NCI-H526 treated with DMSO at 0.1 percent for 48 hours (cell line): ENCODE data around the gene TMEM248.
A peak's percentile ranks its signal among the peaks of the same experiment; 100 is the strongest.
"Not testable (repeated sequence)": the region's sequence is repeated elsewhere in the genome, so short reads cannot be mapped to it uniquely, and the experiment has no call there.

Experiments used
- DNase-seq: peaks from one replicate; lab custom pipeline; 2025; lab: John Stamatoyannopoulos, UW

Gene TMEM248

DNA sequence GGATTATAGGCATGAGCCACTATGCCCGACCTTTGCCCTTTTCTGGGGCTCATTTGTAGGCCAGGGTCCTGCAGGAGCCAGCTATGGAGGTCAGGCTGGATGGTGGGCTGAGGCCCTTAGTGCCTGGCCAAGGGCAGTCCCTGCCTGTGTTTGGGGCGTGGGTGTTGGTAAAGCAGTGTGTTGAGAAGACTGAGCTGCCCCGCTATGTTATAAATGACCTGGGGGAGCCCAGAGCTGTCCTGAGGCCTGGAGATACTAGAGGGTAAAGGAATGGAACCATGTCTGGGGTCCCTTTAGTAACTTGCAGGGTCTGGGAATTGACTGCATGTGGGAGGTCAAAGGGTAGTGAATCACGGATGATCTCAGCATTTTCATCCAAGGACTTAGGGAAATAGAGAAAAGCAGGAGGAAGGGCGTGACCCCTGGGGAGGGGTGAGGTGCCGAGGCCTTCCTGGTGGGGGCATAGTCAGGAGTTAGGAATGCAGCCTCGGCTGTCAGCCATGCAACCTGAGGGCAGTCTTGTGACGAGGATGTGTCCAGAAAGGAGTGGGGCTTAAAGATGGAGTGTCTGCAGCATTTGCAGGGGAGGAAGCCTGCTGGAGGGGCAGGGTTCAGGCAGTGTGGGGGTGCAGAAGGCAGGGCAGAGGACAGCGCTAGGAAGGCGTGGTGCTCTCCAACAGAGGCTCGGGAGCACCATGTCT lies 31.5 kb downstream of the TMEM248 start:
- DNase-seq: no peak

- DNase-seq: no peak
Measured at GRCh38 chr7:66953044-66953427, 32.0 kb downstream of the TMEM248 start.

GRCh38 chr7:66957595-66958290 lies 36.7 kb downstream of the TMEM248 start:
- DNase-seq: no peak

DNA sequence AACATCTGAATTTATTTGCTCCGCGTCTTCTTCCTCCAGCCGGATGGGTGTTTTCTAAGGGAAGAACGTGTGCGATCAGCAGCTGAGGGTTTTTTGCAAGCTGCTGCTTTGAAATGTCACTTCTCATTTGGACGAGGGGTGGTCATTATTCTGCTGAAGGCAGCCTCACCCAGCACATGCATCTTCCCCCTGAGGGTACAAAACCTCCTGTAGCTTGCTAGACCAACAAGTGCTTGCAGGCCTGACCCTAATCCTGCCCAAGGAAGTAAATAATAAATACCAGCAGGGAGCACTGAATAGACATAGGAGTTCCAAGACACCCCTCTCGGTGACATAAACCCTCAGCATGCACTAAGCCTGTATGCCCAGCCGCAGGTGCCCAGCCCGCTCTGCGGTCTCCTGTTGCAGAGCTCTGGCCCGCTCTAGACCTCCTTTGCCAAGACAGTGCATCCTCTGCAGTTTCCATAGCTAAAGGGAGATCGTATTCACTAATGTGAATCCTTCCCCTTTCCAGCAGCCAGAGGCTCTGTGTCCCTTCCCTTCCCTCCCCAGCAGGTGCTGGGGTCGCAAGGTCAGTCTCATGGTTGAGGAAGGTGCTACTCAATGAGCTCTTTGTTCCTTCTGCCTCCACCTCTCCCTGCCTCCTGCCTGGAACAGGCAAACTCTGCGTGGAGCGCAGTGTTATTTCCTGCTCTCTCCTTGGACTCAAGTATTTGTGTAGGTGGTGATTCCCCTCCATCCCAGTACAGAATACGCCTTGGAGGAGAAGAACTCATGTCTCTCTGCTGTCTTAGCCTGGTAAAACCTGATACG lies 37.7 kb downstream of the TMEM248 start:
- DNase-seq: no peak

GRCh38 chr7:66960192-66960591 lies 39.2 kb downstream of the TMEM248 start:
- no peak for DNase-seq

- DNase-seq: no peak
Measured at GRCh38 chr7:66961096-66961495, 40.1 kb downstream of the TMEM248 start.

DNA sequence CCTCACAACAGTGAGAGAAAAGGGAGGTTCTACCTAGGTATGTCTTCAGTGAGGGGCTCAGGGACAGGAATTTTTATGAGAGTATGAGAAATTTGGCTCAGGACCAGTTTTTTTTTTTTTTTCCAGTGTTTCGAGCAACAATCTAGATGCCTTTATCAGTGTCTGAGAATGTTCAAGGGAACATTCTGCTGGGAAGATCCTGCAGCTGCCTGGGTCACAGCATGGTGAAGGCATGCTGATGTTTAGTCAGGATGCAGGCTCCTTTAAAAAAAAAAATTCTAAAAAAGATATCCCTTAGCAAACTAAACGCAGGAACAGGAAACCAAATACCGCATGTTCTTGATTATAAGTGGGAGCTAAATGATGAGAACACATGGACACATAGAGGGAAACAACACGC lies 43.4 kb downstream of the TMEM248 start:
- DNase-seq: no peak

DNA sequence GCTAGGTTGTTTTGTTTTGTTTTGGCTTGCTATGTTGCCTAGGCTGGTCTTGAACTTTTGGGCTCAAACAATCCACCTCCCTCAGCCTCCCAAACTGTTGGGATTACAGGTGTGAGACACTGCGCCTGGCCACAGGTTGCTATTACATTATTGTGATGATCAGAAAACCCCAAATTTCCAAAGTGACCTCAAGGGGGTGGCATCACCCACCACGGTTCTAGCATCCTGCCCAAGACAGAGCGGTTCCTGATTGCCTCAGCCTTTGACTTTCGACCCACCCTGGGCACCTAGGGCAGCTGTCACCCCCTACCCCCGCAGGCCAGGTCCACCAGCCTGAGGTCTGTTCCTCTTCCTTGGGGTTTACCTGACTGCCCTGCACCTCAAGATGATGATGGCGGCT lies 46.0 kb downstream of the TMEM248 start:
- no peak for DNase-seq

GRCh38 chr7:66969001-66969400 lies 48.0 kb downstream of the TMEM248 start:
- not testable (repeated sequence) for DNase-seq

- no peak for DNase-seq
Measured at GRCh38 chr7:66970310-66970709, 49.3 kb downstream of the TMEM248 start.

DNA sequence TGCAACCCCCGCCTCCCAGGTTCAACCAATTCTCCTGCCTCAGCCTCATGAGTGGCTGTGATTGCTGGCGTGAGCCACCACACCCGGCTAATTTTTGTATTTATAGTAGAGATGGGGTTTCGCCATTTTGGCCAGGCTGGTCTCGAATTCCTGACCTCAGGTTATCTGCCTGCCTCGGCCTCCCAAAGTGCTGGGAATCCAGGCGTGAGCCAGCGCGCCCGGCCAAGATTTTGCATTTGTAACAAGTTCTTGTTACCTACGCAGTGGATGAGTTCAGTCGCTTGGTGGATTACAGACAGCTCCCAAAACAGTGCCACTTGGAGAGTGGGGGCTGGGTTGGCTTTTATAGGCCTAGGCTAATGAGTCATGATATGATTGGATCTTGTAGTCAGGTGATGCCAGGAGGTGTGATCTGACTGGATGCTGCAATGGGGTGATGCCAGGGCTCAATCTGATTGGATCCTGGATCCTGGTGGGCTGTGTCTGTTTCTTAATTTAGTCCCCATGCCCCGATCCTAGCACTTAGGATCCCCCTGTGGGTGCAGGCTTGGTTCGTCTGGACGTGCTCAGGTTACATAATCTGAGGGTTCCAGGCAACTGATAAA lies 54.1 kb downstream of the TMEM248 start:
- no peak for DNase-seq

DNA sequence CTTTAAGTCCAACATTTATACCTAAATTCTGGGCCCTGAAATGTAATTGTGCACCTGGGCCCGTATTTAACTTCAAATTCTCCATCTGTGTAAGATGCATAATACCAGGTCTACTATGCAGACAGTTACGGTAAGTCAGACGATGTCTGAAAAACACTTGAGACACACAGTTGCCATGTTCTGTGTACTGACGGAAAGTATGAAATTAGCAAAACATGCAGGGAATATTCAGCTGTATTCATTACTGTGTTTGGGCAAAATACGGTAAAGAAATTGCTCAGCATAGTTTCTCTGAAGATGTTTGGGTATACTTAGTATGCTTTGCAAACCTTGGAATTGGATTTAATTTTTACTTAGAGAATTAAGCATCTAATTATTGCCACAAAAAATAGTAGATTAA lies 57.3 kb downstream of the TMEM248 start:
- DNase-seq: not testable (repeated sequence)

DNA sequence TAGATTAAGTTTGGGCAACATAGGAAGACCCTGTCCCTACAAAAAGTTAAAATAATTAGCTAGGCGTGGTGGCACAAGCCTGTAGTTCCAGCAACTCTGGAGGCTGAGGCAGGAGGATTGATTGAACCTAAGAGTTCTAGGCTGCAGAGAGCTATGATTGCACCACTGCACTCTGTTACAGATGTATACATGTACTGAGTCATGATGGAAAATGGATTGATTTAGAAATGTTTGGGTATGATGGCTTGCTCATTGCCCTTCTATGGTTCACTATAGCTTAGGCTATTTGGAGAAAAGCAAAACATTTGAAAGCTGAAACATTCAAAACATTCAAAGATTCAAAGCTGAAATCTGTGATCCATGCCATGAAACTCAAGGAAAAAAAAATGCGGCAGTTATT lies 58.0 kb downstream of the TMEM248 start:
- not testable (repeated sequence) for DNase-seq

DNA sequence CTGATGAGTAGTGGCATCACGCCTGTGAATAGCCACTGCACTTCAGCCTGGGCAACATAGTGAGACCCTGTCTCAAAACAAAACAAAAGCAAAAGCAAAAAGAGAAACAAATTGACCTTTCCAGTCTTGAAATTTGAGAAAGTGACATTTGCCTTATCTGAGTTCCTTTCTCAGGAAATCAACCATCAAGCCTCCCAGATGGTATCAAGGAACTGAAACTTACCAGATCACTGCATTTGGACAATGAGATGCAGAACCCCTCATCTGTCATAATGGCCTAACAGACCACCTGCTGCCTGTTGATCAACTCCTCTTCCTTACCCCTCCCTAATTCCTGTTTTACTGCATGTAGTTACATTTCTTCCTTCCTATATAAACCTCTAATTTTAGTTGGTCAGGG lies 59.3 kb downstream of the TMEM248 start:
- DNase-seq: not testable (repeated sequence)

DNA sequence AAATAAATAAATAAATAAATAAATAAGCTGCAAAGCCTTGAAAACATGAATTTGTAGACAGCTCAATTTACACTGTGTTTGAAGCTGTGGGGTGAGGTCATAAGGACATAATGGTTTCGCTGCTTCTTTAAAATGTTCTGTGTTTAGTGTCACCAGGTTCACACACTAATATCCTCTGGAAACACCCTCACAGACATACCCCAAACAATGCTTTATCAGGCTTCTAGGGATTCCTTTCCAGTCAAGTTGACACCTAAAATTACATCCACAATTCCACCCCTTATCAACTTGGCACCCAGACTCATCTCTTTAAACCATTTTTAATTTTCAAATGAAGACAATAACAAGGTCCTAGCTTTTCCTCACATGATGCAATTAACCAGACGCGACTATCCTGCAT lies 68.5 kb downstream of the TMEM248 start:
- DNase-seq: not testable (repeated sequence)

DNA sequence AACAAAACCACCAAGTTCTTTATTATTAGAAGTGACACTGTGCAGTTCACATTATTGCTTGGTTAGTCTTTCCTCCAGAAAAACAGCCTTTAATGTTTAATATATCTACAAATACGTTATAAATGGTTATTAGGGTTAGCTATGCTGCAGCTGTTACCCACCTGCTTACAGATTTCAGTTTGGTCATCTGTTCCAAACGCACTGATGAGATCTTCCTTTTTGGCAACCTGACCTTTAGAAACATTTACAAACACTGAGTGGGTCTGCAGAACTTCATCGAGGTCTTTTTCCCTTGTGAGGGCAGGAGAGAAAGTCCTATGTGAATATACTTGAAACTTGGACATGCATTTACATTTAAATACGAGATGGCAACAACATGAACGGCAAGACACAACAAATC lies 73.0 kb downstream of the TMEM248 start:
- DNase-seq: not testable (repeated sequence)

- DNase-seq: peak; percentile 31
Measured at GRCh38 chr7:66994691-66995049, 73.6 kb downstream of the TMEM248 start.

- peak; percentile 95 for DNase-seq
Measured at GRCh38 chr7:66995050-66995776, 74.2 kb downstream of the TMEM248 start, which contains the start of gene SBDS. Gene SBDS (minus strand): TSS chr7:66995586. CDS start chr7:66995417, 169 bp downstream.

GRCh38 chr7:66996444-66997191 lies 75.6 kb downstream of the TMEM248 start, which contains the start of gene TYW1:
Gene TYW1 (plus strand): TSS chr7:66996833. CDS start chr7:66996979, 146 bp downstream.
- peak; percentile 96 for DNase-seq

GRCh38 chr7:67000601-67001258 lies 79.7 kb downstream of the TMEM248 start:
- DNase-seq: peak; percentile 4
